NCI-H460 (cell line): ENCODE results near the gene DIS3L2. TPM values are rescaled to one million over a fixed set of nuclear protein-coding genes. Genes with fewer than 3 reads are reported as not detected.
"Not testable (repeated sequence)": the region's sequence is repeated elsewhere in the genome, so short reads cannot be mapped to it uniquely, and the experiment has no call there.

Source experiments
- DNase-seq: peaks from one replicate; pipeline ENCODE4 v3.0.0-alpha.2; 2016; ENCODE audit warnings: low read depth; ENCODE audit errors: extremely low read depth
- total RNA-seq: library from RNA; depleted of rRNA; stranded (reverse); fragments of >200 nt; shearing (Covaris generic); gene quantifications from 2 replicates; pipeline ENCODE4 v1.2.3, GENCODE V29; 2014

The DIS3L2 gene
- total RNA-seq, 1 experiment from 2014 or later = 26.0 TPM

- no peak for DNase-seq
Measured at GRCh38 chr2:232286001-232286868, 324.7 kb downstream of the DIS3L2 start.

GRCh38 chr2:232287316-232287715 lies 325.8 kb downstream of the DIS3L2 start:
- no peak for DNase-seq

- no peak for DNase-seq
Measured at GRCh38 chr2:232288489-232289030, 327.0 kb downstream of the DIS3L2 start.

- DNase-seq = no peak
Measured at GRCh38 chr2:232290668-232291067, 329.2 kb downstream of the DIS3L2 start.

GRCh38 chr2:232291343-232291742 lies 329.8 kb downstream of the DIS3L2 start:
- no peak for DNase-seq

- peak; percentile 47 for DNase-seq
Measured at GRCh38 chr2:232292395-232293154, 331.1 kb downstream of the DIS3L2 start.

- no peak for DNase-seq
Measured at GRCh38 chr2:232293191-232293590, 331.7 kb downstream of the DIS3L2 start.

- no peak for DNase-seq
Measured at GRCh38 chr2:232295971-232296370, 334.5 kb downstream of the DIS3L2 start.

GRCh38 chr2:232296776-232297525 lies 335.4 kb downstream of the DIS3L2 start:
- no peak for DNase-seq

- no peak for DNase-seq
Measured at GRCh38 chr2:232299084-232299483, 337.6 kb downstream of the DIS3L2 start.

- DNase-seq = no peak
Measured at GRCh38 chr2:232299927-232300674, 338.6 kb downstream of the DIS3L2 start.

GRCh38 chr2:232300894-232301387 lies 339.4 kb downstream of the DIS3L2 start:
- peak; percentile 21 for DNase-seq

GRCh38 chr2:232304236-232304635 lies 342.7 kb downstream of the DIS3L2 start:
- no peak for DNase-seq

GRCh38 chr2:232306741-232307305 lies 345.3 kb downstream of the DIS3L2 start:
- no peak for DNase-seq

- no peak for DNase-seq
Measured at GRCh38 chr2:232307854-232308253, 346.3 kb downstream of the DIS3L2 start.

- DNase-seq = no peak
Measured at GRCh38 chr2:232308986-232309385, 347.5 kb downstream of the DIS3L2 start.

- DNase-seq = no peak
Measured at GRCh38 chr2:232309592-232309991, 348.1 kb downstream of the DIS3L2 start.

GRCh38 chr2:232310121-232310520 lies 348.6 kb downstream of the DIS3L2 start:
- DNase-seq = no peak

GRCh38 chr2:232310696-232311095 lies 349.2 kb downstream of the DIS3L2 start:
- no peak for DNase-seq

GRCh38 chr2:232313645-232314044 lies 352.1 kb downstream of the DIS3L2 start:
- not testable (repeated sequence) for DNase-seq
